Pancreas (tissue), 10 donors: ENCODE results near the gene CASS4. TPM values are rescaled to one million over a fixed set of nuclear protein-coding genes. Genes with fewer than 3 reads are reported as not detected.

Experiments used
- ATAC-seq, 4 donors: fragments of 200-7000 bp; cut with Tn5 transposase; one replicate each; pipeline versions ENCODE4 v1.8.0 to v1.9.1; 2020; ENCODE audit warnings: mild to moderate bottlenecking in 4 of 4, moderate library complexity in 4 of 4
- DNase-seq, 6 donors: peaks; one replicate each; pipeline ENCODE4 v3.0.0-alpha.2; 2020
- FAIRE-seq: peaks from 2 replicates; lab custom pipeline; 2012; peaks lifted over from hg19 to GRCh38; lab: Jason Lieb, UNC
- H3K27ac ChIP-seq, 4 donors: fragments of 200-600 bp; sonication (generic); 1 replicate in 3 of 4; 2 replicates in 1 of 4; pipeline versions ENCODE4 v1.5.0 to v1.8.0; 2020
- H3K27me3 ChIP-seq, 4 donors: fragments of 200-600 bp; one replicate each; pipeline ENCODE4 v1.8.0; 2021
- H3K36me3 ChIP-seq, 3 donors: fragments of 200-600 bp; sonication (generic) in 1 of 3; one replicate each; pipeline versions ENCODE4 v1.5.0 to v1.8.0; 2020 to 2021
- H3K4me1 ChIP-seq, 3 donors: fragments of 200-600 bp; one replicate each; pipeline ENCODE4 v1.8.0; 2021
- H3K4me3 ChIP-seq, 4 donors: fragments of 200-600 bp; sonication (generic) in 2 of 4; one replicate each; pipeline versions ENCODE4 v1.5.0 to v1.8.0; 2020 to 2021
- H3K9me3 ChIP-seq, 4 donors: fragments of 200-600 bp; one replicate each; pipeline ENCODE4 v1.8.0; 2021
- WGBS, 2 donors: extraction: QIAGEN DNeasy Blood & Tissue Kit; methylation state at CpG; one replicate each; pipeline ENCODE4 v1.1.7; 2013; 5-methylcytosine and 5-hydroxymethylcytosine counted together
- intact Hi-C, 3 donors: fragments of 100-400 bp; cut with DNase I; formaldehyde crosslinking; loops; one replicate each; pipeline versions ENCODE4 v1.11.1 to v1.14.2; 2022
- polyA plus RNA-seq, 2 donors: library from polyadenylated mRNA; stranded (reverse); fragments of 200-250 nt; gene quantifications; one replicate each; pipeline ENCODE4 v1.2.3, GENCODE V29; 2013
- total RNA-seq, 6 donors: library from RNA; stranded (reverse); fragmentation: NEBNext Ultra II Directional in 4 of 6; extraction: Animal tissue kit (Norgen Biotek cat#: 25700) in 4 of 6; gene quantifications; one replicate each; pipeline versions ENCODE4 v1.2.1 to v1.2.4, GENCODE V29; 2021 to 2023
- TF ChIP-seq, protein P1 (sequence below), 4 donors: fragments of 200-600 bp; sonication (generic) in 3 of 4; IDR thresholded peaks; one replicate each; pipeline versions ENCODE4 v1.5.0 to v1.8.0; 2021; ENCODE audit warnings: antibody characterized with exemption in 4 of 4
- donor health status: healthy with polysubstance abuse.
- donor health status: DM: no; HTN: no; CAD: no; lungs with moderate emphysema.
- donor health status: DM: no; HTN: no; CAD: no.
- donor health status: control.
- donor health status: control.
- donor health status: Bipolar disorder and iron deficiency.
- donor health status: DM: yes; HTN: yes; CAD: no.
- donor health status: DM: no; HTN: no; CAD: no.
- donor health status: DM: no; HTN: no; CAD: no.
- donor health status: DM: yes; HTN: yes; CAD: no.

Gene CASS4
- total and polyA plus RNA-seq, 8 donors, result 0.04 to 1.6 (median 0.22) TPM

DNA sequence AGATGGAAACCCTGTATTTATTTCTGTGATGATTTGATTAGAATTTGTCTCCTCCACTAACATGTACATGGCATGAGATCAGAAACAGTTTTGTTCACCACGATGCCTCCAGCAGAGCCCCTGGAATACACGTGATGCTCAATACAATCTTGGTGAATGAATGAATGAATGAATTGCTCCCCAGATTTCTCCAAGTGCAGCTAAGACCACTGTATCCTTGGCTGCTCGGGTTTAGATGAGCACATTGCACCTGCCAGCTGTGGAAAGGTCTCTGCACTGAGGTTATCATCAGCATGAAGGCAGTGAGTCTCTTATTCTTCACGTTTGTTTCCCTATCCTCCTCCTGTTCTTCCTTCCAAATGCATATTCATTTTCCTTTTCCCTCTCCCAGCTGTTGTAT lies 17.9 kb downstream of the CASS4 start:
- 39 to 48% methylated on average over 4 of the region's 4 CpGs for WGBS, 2 donors
- intact Hi-C loops, result no loop called here
- no peak overlapping the region for H3K4me3 ChIP-seq
- TF ChIP-seq, protein P1, sequence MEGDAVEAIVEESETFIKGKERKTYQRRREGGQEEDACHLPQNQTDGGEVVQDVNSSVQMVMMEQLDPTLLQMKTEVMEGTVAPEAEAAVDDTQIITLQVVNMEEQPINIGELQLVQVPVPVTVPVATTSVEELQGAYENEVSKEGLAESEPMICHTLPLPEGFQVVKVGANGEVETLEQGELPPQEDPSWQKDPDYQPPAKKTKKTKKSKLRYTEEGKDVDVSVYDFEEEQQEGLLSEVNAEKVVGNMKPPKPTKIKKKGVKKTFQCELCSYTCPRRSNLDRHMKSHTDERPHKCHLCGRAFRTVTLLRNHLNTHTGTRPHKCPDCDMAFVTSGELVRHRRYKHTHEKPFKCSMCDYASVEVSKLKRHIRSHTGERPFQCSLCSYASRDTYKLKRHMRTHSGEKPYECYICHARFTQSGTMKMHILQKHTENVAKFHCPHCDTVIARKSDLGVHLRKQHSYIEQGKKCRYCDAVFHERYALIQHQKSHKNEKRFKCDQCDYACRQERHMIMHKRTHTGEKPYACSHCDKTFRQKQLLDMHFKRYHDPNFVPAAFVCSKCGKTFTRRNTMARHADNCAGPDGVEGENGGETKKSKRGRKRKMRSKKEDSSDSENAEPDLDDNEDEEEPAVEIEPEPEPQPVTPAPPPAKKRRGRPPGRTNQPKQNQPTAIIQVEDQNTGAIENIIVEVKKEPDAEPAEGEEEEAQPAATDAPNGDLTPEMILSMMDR (IDR thresholded peaks at IDR 0.05), result no peak
- no peaks in the 10 kb centered on the region for H3K27me3 ChIP-seq
- FAIRE-seq (no peak), ATAC-seq (no peak), DNase-seq (no peak)
- H3K27ac ChIP-seq, result no peak overlapping the region
- H3K4me1 ChIP-seq, result no peaks in the 10 kb centered on the region
- no peaks in the 10 kb centered on the region for H3K36me3 ChIP-seq
- no peaks in the 10 kb centered on the region for H3K9me3 ChIP-seq

DNA sequence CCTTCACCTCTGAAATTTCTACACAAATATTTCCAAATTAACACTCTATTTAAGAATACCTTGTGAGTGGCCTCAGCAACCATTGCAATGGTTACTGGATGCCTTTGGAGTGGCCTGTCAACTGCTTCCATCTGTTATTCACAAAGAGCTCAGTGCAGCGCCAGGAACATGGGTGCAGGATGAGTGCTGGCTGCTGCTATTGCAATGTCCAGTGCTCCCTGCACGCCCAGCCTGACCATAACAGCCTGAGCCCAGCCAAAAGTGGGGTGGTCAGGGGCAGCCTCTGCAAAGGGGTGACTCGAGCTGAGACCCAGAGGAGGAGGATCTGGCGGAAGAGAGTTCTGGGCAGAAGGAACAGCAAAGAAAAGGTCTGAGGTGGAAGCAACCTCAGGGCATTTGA lies 18.4 kb downstream of the CASS4 start:
- H3K27me3 ChIP-seq, result no peaks in the 10 kb centered on the region
- H3K27ac ChIP-seq, result no peak overlapping the region
- 57 to 59% methylated on average over 4 of the region's 4 CpGs for WGBS, 2 donors
- intact Hi-C loops, result no loop called here
- DNase-seq, result no peak
- no peaks in the 10 kb centered on the region for H3K9me3 ChIP-seq
- H3K4me3 ChIP-seq, result no peak overlapping the region
- no peak for ATAC-seq
- no peak for FAIRE-seq
- no peaks in the 10 kb centered on the region for H3K36me3 ChIP-seq
- TF ChIP-seq, protein P1 (IDR thresholded peaks at IDR 0.05), result no peak
- no peaks in the 10 kb centered on the region for H3K4me1 ChIP-seq

DNA sequence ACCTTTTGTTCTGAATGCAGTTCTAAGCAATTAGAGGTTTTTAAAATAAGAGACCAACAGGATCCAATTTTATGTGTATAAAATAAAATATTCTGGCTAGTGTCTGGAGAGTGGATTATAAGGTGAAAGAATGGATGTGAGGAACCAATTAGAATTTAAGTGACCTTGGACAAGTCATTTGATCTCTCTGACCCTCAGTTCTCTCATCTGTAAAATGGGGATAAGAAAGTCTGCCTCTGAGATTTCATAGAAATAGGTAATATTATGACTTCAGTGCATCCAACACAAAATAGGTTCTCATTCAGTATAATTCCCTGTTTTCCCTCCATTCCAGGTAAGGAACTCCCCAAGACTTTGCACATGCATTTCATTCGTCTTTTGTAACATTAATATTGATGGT lies 18.9 kb downstream of the CASS4 start:
- H3K27me3 ChIP-seq, result no peaks in the 10 kb centered on the region
- H3K4me3 ChIP-seq, result no peak overlapping the region
- no peaks in the 10 kb centered on the region for H3K36me3 ChIP-seq
- no peak for ATAC-seq
- TF ChIP-seq, protein P1 (IDR thresholded peaks at IDR 0.05), result no peak
- intact Hi-C loops, result no loop called here
- no peaks in the 10 kb centered on the region for H3K9me3 ChIP-seq
- 59 to 68% methylated on average over 1 of the region's 1 CpG for WGBS, 2 donors
- no peaks in the 10 kb centered on the region for H3K4me1 ChIP-seq
- DNase-seq, result no peak
- H3K27ac ChIP-seq, result no peak overlapping the region
- no peak for FAIRE-seq

DNA sequence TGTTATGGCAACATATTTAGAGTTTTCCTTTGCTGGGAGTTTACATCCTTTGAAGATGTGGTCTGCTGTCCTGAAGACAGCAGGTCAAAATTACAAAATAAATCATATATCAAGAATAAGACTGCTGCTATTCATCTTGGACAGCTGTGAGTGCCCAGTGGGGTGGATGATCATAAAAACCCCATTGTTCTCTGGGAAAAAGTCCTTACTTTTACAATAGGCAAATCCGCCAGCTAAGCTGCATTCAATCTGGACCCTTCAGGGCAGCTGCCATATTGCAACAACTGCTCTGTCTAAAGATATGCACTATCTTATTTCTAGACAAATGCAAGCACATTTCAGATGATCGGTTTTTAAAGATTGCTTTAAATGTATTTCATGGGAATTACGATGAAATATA lies 19.4 kb downstream of the CASS4 start:
- no peak for FAIRE-seq
- intact Hi-C loops, result no loop called here
- 70 to 80% methylated on average over 3 of the region's 3 CpGs for WGBS, 2 donors
- H3K27ac ChIP-seq, result no peak overlapping the region
- ATAC-seq, result no peak
- H3K9me3 ChIP-seq, result no peaks in the 10 kb centered on the region
- H3K4me1 ChIP-seq, result no peaks in the 10 kb centered on the region
- no peak overlapping the region for H3K4me3 ChIP-seq
- H3K36me3 ChIP-seq, result no peaks in the 10 kb centered on the region
- DNase-seq, result no peak
- no peaks in the 10 kb centered on the region for H3K27me3 ChIP-seq
- TF ChIP-seq, protein P1 (IDR thresholded peaks at IDR 0.05), result no peak

DNA sequence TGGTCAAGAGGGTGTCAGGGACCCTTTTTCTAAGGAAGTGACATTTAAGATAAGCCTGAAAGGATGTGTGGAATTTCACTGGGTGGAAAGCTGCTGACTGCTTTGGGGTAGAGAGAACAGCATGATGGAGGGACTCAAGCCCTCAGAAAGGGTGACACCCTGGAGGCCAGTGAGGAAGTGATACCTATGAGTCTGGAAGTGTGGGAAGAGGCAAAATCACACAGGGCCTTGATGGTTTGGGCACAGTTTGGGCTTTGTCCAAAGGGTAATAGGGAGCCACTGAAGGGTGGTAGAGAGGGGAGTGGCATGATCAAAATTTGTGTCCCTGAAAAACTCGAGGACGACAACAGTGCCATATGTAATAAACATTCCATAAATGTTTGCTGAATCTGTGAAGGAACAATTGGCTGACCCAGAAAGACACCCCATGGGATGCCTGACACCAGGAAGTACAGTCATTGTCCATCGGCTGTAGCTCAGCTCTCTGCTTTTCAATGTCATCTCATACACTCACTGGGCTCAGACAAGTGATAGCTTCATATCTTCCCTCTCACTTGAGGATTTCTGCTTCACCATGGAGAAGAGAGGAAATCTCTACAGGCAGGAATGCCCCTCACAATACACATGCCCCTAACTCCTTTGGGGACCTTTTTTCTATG lies 21.3 kb downstream of the CASS4 start:
- Histone ChIP-seq H3K27me3 (no peaks in the 10 kb centered on the region), H3K27ac (no peak overlapping the region), H3K4me1 (no peaks in the 10 kb centered on the region), H3K9me3 (no peaks in the 10 kb centered on the region), H3K36me3 (no peaks in the 10 kb centered on the region), H3K4me3 (no peak overlapping the region)
- intact Hi-C loops, result no loop called here
- ATAC-seq (no peak), FAIRE-seq (no peak), DNase-seq (peak in 1 of 6 donors; percentile 4)
- 49 to 67% methylated on average over 3 of the region's 3 CpGs for WGBS, 2 donors
- TF ChIP-seq, protein P1 (IDR thresholded peaks at IDR 0.05), result no peak
